ENCODE results near the gene ACTG2.

The ACTG2 gene

GRCh38 chr2:73913414-73914054, 20.7 kb downstream of the ACTG2 start:
- no peak for DNase-seq

GRCh38 chr2:73914667-73915066, 21.9 kb downstream of the ACTG2 start:
- DNase-seq: no peak

GRCh38 chr2:73915437-73915993, 22.7 kb downstream of the ACTG2 start:
- DNase-seq: no peak

GRCh38 chr2:73916666-73917065, 23.9 kb downstream of the ACTG2 start:
- no peak for DNase-seq

GRCh38 chr2:73917296-73917695, 24.5 kb downstream of the ACTG2 start:
- no peak for DNase-seq

- DNase-seq: no peak
These were observed 24.9 kb downstream of the ACTG2 start for GRCh38 chr2:73917696-73918207.

GRCh38 chr2:73918856-73919255, 26.0 kb downstream of the ACTG2 start:
- no peak for DNase-seq

- no peak for DNase-seq
These were observed 26.9 kb downstream of the ACTG2 start for GRCh38 chr2:73919596-73920228.

GRCh38 chr2:73920577-73921545, 28.1 kb downstream of the ACTG2 start:
- DNase-seq: no peak

- no peak for DNase-seq
These were observed 28.8 kb downstream of the ACTG2 start for GRCh38 chr2:73921581-73921980.

GRCh38 chr2:73922681-73923080, 29.9 kb downstream of the ACTG2 start:
- DNase-seq: no peak

GRCh38 chr2:73925033-73925704, 32.4 kb downstream of the ACTG2 start:
- no peak for DNase-seq

- no peak for DNase-seq
These were observed 33.2 kb downstream of the ACTG2 start for GRCh38 chr2:73925853-73926492.

- peak; percentile 96 for DNase-seq
These were observed 33.9 kb downstream of the ACTG2 start, which contains the start of gene DGUOK for GRCh38 chr2:73926493-73927327. TSS of gene DGUOK (plus strand) at chr2:73926880. CDS start at chr2:73926911, 31 bp downstream.

GRCh38 chr2:73927344-73927743, 34.5 kb downstream of the ACTG2 start:
- no peak for DNase-seq

GRCh38 chr2:73928963-73929347, 36.1 kb downstream of the ACTG2 start:
- DNase-seq: no peak

GRCh38 chr2:73930386-73930785, 37.6 kb downstream of the ACTG2 start:
- DNase-seq: no peak

GRCh38 chr2:73931531-73932500, 39.0 kb downstream of the ACTG2 start:
- no peak for DNase-seq

GRCh38 chr2:73933194-73933593, 40.4 kb downstream of the ACTG2 start:
- DNase-seq: no peak
